ENCODE results near the gene VPS37B.

Gene VPS37B

GRCh38 chr12:122847516-122847836 is 48.4 kb downstream of the VPS37B start:
- no peak for TF ChIP-seq CTCF (IDR thresholded peaks at IDR 0.05)
- Histone ChIP-seq H3K27me3 (no peaks in the 10 kb centered on the region), H3K9me3 (no peaks in the 10 kb centered on the region), H3K4me1 (ENCODE audit: control insufficient read depth in 1 of 2, insufficient read depth in 1 of 2, low read depth in 1 of 2, low read length in 1 of 2) (no peaks in the 10 kb centered on the region), H3K36me3 (no peaks in the 10 kb centered on the region), H3K4me3 (ENCODE audit: low read depth in 1 of 2, low read length in 1 of 2) (no peak overlapping the region), H3K27ac (no peak overlapping the region)

GRCh38 chr12:122846622-122847515 is 49.1 kb downstream of the VPS37B start:
- Histone ChIP-seq H3K4me3 (ENCODE audit: low read depth in 1 of 2, low read length in 1 of 2) (no peak overlapping the region), H3K9me3 (no peaks in the 10 kb centered on the region), H3K36me3 (no peaks in the 10 kb centered on the region), H3K27ac (no peak overlapping the region), H3K4me1 (ENCODE audit: control insufficient read depth in 1 of 2, insufficient read depth in 1 of 2, low read depth in 1 of 2, low read length in 1 of 2) (no peaks in the 10 kb centered on the region), H3K27me3 (no peaks in the 10 kb centered on the region)
- TF ChIP-seq CTCF (IDR thresholded peaks at IDR 0.05), result no peak

- Histone ChIP-seq H3K4me1 (ENCODE audit: control insufficient read depth in 1 of 2, insufficient read depth in 1 of 2, low read depth in 1 of 2, low read length in 1 of 2) (no peaks in the 10 kb centered on the region), H3K36me3 (no peaks in the 10 kb centered on the region), H3K27me3 (no peaks in the 10 kb centered on the region), H3K9me3 (no peaks in the 10 kb centered on the region), H3K4me3 (ENCODE audit: low read depth in 1 of 2, low read length in 1 of 2) (no peak overlapping the region), H3K27ac (no peak overlapping the region)
- TF ChIP-seq CTCF (IDR thresholded peaks at IDR 0.05), result no peak
These were observed 49.9 kb downstream of the VPS37B start for GRCh38 chr12:122845865-122846621.

GRCh38 chr12:122845041-122845864 is 50.7 kb downstream of the VPS37B start:
- no peaks in the 10 kb centered on the region for H3K27me3 ChIP-seq
- H3K27ac ChIP-seq, result no peak overlapping the region
- no peaks in the 10 kb centered on the region for H3K4me1 ChIP-seq (ENCODE audit: control insufficient read depth in 1 of 2, insufficient read depth in 1 of 2, low read depth in 1 of 2, low read length in 1 of 2)
- H3K9me3 ChIP-seq, result no peaks in the 10 kb centered on the region
- H3K4me3 ChIP-seq (ENCODE audit: low read depth in 1 of 2, low read length in 1 of 2), result no peak overlapping the region
- no peak for TF ChIP-seq CTCF (IDR thresholded peaks at IDR 0.05)
- H3K36me3 ChIP-seq, result no peaks in the 10 kb centered on the region

GRCh38 chr12:122844366-122844971 is 51.5 kb downstream of the VPS37B start:
- Histone ChIP-seq H3K27me3 (no peaks in the 10 kb centered on the region), H3K36me3 (no peaks in the 10 kb centered on the region), H3K4me1 (ENCODE audit: control insufficient read depth in 1 of 2, insufficient read depth in 1 of 2, low read depth in 1 of 2, low read length in 1 of 2) (no peaks in the 10 kb centered on the region), H3K27ac (no peak overlapping the region), H3K4me3 (ENCODE audit: low read depth in 1 of 2, low read length in 1 of 2) (no peak overlapping the region), H3K9me3 (no peaks in the 10 kb centered on the region)
- no peak for TF ChIP-seq CTCF (IDR thresholded peaks at IDR 0.05)

Data from neutrophil (primary cell).